Activated CD4-positive, CD25-positive, alpha-beta regulatory T cell treated with anti-CD3 and anti-CD28 coated beads, Interleukin-2, amount 50 U/mL, for 16 hours (primary cell): ENCODE data around the gene IER2.

Experiments used
- DNase-seq: peaks from one replicate; pipeline ENCODE4 v3.0.0-alpha.2; 2020; ENCODE audit warnings: low read depth, low spot score

IER2 gene

GRCh38 chr19:13118424-13119193 is 31.6 kb upstream of the IER2 start:
- no peak for DNase-seq

- no peak for DNase-seq
Measured at GRCh38 chr19:13119627-13120026, 30.6 kb upstream of the IER2 start.

- DNase-seq: no peak
Measured at GRCh38 chr19:13120031-13120430, 30.2 kb upstream of the IER2 start.

GRCh38 chr19:13120817-13121216 is 29.4 kb upstream of the IER2 start:
- no peak for DNase-seq

- no peak for DNase-seq
Measured at GRCh38 chr19:13121551-13122274, 28.5 kb upstream of the IER2 start.

GRCh38 chr19:13122275-13122878 is 27.8 kb upstream of the IER2 start:
- DNase-seq: no peak

GRCh38 chr19:13122980-13123957 is 26.9 kb upstream of the IER2 start:
- DNase-seq: no peak

GRCh38 chr19:13127051-13127450 is 23.2 kb upstream of the IER2 start:
- DNase-seq: no peak

- no peak for DNase-seq
Measured at GRCh38 chr19:13127811-13128575, 22.2 kb upstream of the IER2 start.

- no peak for DNase-seq
Measured at GRCh38 chr19:13128583-13128982, 21.6 kb upstream of the IER2 start.

GRCh38 chr19:13129384-13129783 is 20.8 kb upstream of the IER2 start:
- DNase-seq: no peak

GRCh38 chr19:13130886-13131490 is 19.2 kb upstream of the IER2 start:
- no peak for DNase-seq

- no peak for DNase-seq
Measured at GRCh38 chr19:13132471-13133180, 17.6 kb upstream of the IER2 start.

GRCh38 chr19:13133241-13133870 is 16.9 kb upstream of the IER2 start:
- DNase-seq: no peak

- no peak for DNase-seq
Measured at GRCh38 chr19:13134626-13135025, 15.6 kb upstream of the IER2 start.

GRCh38 chr19:13135068-13136062 is 14.8 kb upstream of the IER2 start:
- no peak for DNase-seq

- DNase-seq: no peak
Measured at GRCh38 chr19:13137290-13137794, 12.9 kb upstream of the IER2 start.
